HEK293 (cell line): ENCODE measurements around the gene FAM120A.

ENCODE experiments used
- CTCF ChIA-PET: fragments of 350-600 bp; formaldehyde crosslinking; extraction: SDS; loops from one replicate; lab custom pipeline; 2021; ENCODE audit warnings: antibody characterized with exemption; lab: Yijun Ruan, JAX
- POLR2A ChIA-PET: fragments of 300-600 bp; formaldehyde crosslinking; extraction: SDS; loops from one replicate; lab custom pipeline; 2020; ENCODE audit warnings: antibody characterized with exemption, inconsistent platforms; lab: Yijun Ruan, JAX
- H3K27ac ChIP-seq: fragments of 200-500 bp; sonication (Bioruptor generic); 2 replicates; pipeline ENCODE4 v1.5.1; 2014; ENCODE audit warnings: low read depth, low read length, control low read depth, inconsistent platforms; ENCODE audit errors: extremely low read depth
- H3K36me3 ChIP-seq, 2 experiments: fragments of 200-500 bp in 1 of 2; sonication (Bioruptor generic) in 1 of 2; 1 replicate in 1 of 2; 2 replicates in 1 of 2; pipeline ENCODE4 v1.5.1; 2014 to 2017; ENCODE audit warnings: inconsistent platforms in 2 of 2, low read length in 2 of 2; ENCODE audit not compliant: control insufficient read depth in 2 of 2, insufficient read depth in 1 of 2
- H3K4me1 ChIP-seq: fragments of 200-500 bp; sonication (Bioruptor generic); 2 replicates; pipeline ENCODE4 v1.5.1; 2014; ENCODE audit warnings: mild to moderate bottlenecking, low read length, inconsistent platforms; ENCODE audit not compliant: control insufficient read depth, insufficient read depth
- H3K4me3 ChIP-seq: 2 replicates; pipeline ENCODE4 v1.5.1; 2011; ENCODE audit warnings: low read depth, mild to moderate bottlenecking, control low read depth, low read length, moderate library complexity
- H3K9me3 ChIP-seq: fragments of 200-500 bp; sonication (Bioruptor generic); 2 replicates; pipeline ENCODE4 v1.5.1; 2014; ENCODE audit warnings: low read depth, low read length, inconsistent platforms; ENCODE audit not compliant: control insufficient read depth, insufficient read depth
- CTCF ChIP-seq: fragments of 450-650 bp; formaldehyde crosslinking; IDR thresholded peaks from 2 replicates; pipeline ENCODE4 v1.5.1; 2016; ENCODE audit warnings: missing biosample characterization, missing genetic modification characterization
- IKZF3 ChIP-seq: fragments of 450-650 bp; IDR thresholded peaks from 2 replicates; pipeline ENCODE4 v1.5.0; 2018; ENCODE audit warnings: missing biosample characterization, mild to moderate bottlenecking, missing genetic modification characterization, moderate library complexity
- KLF1 ChIP-seq: fragments of 450-650 bp; formaldehyde crosslinking; IDR thresholded peaks from 2 replicates; pipeline ENCODE4 v1.5.1; 2016; ENCODE audit warnings: missing biosample characterization, missing genetic modification characterization
- MZF1 ChIP-seq: fragments of 450-650 bp; formaldehyde crosslinking; IDR thresholded peaks from 2 replicates; pipeline ENCODE4 v1.5.1; 2017; ENCODE audit warnings: missing biosample characterization, missing genetic modification characterization, borderline replicate concordance
- SP2 ChIP-seq: fragments of 450-650 bp; formaldehyde crosslinking; IDR thresholded peaks from 2 replicates; pipeline ENCODE4 v1.5.1; 2016; ENCODE audit warnings: missing biosample characterization, missing genetic modification characterization
- ZBTB17 ChIP-seq: fragments of 450-650 bp; formaldehyde crosslinking; IDR thresholded peaks from 2 replicates; pipeline ENCODE4 v1.5.1; 2016; ENCODE audit warnings: missing biosample characterization, missing genetic modification characterization
- ZFHX2 ChIP-seq: fragments of 450-650 bp; formaldehyde crosslinking; conservative IDR thresholded peaks from 2 replicates; pipeline ENCODE4 v1.5.1; 2016; ENCODE audit warnings: missing biosample characterization, missing genetic modification characterization
- ZNF155 ChIP-seq: fragments of 450-650 bp; formaldehyde crosslinking; IDR thresholded peaks from 2 replicates; pipeline ENCODE4 v1.5.1; 2016; ENCODE audit warnings: missing biosample characterization, missing genetic modification characterization
- ZNF221 ChIP-seq: fragments of 450-650 bp; formaldehyde crosslinking; IDR thresholded peaks from 2 replicates; pipeline ENCODE4 v1.5.1; 2017; ENCODE audit warnings: missing biosample characterization, missing genetic modification characterization, borderline replicate concordance
- ZNF280C ChIP-seq: fragments of 450-650 bp; formaldehyde crosslinking; IDR thresholded peaks from 2 replicates; pipeline ENCODE4 v1.5.1; 2016; ENCODE audit warnings: missing biosample characterization, missing genetic modification characterization
- ZNF335 ChIP-seq: fragments of 450-650 bp; formaldehyde crosslinking; conservative IDR thresholded peaks from 2 replicates; pipeline ENCODE4 v1.5.1; 2016; ENCODE audit warnings: missing biosample characterization, missing genetic modification characterization
- ZNF610 ChIP-seq: fragments of 450-650 bp; formaldehyde crosslinking; IDR thresholded peaks from 2 replicates; pipeline ENCODE4 v1.5.1; 2016; ENCODE audit warnings: missing biosample characterization, missing genetic modification characterization, borderline replicate concordance
- TF ChIP-seq, protein P1 (sequence below): fragments of 450-650 bp; formaldehyde crosslinking; IDR thresholded peaks from 2 replicates; pipeline ENCODE4 v1.5.1; 2016; ENCODE audit warnings: missing biosample characterization, missing genetic modification characterization, borderline replicate concordance
- TF ChIP-seq, protein P2 (sequence below): fragments of 450-650 bp; formaldehyde crosslinking; IDR thresholded peaks from 2 replicates; pipeline ENCODE4 v1.5.1; 2016; ENCODE audit warnings: missing biosample characterization, missing genetic modification characterization, borderline replicate concordance
- TF ChIP-seq, protein P3 (sequence below): fragments of 450-650 bp; formaldehyde crosslinking; IDR thresholded peaks from 2 replicates; pipeline ENCODE4 v1.5.1; 2016; ENCODE audit warnings: missing biosample characterization, missing genetic modification characterization
- TF ChIP-seq, protein P4 (sequence below): fragments of 450-650 bp; formaldehyde crosslinking; IDR thresholded peaks from 2 replicates; pipeline ENCODE4 v1.5.1; 2016; ENCODE audit warnings: missing biosample characterization, missing genetic modification characterization

The FAM120A gene

DNA sequence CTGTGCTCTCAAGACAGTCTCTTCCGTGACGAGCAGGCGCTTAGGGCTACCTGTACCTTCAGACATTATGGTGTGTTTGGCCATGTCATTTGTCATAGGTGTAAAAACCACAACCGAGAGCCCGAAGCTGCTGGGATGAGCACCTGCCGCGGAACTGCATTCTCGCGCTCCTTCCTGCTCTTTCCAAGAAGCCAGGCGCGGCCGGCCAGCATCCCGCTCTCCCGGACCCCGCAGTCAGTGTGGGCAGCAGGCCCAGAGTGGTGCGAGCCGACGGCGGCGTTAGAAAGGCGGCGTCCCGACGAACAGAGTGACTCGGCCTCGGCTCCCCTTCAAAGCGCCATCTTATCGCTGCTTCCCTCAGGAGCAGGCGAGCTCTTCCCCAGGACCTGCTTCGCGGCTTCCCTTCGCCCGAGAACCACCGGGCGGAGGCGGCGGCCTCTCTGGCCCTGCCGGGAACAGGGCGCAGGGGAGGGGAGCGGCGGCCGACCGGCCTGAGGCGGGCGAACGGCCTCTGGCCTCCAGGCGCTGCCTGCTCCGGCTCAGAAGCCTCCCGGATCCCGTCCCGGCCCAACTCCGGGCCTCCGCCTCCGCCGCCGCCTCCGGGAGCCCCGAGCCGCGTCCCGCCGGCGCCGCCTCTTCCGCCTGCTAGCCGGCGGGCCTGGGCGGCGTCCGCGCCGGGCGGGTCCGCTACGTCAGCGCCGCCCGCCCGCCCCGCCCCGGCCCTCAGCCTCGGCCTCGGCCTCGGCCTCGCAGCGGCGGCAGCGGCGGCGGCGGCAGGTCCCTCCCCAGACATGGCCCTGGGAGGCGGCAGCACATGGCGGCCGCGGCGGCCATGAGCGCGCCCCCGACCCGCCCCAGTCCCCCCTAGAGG is at the start of gene FAM120A (continued):
- TF ChIP-seq, protein P1, sequence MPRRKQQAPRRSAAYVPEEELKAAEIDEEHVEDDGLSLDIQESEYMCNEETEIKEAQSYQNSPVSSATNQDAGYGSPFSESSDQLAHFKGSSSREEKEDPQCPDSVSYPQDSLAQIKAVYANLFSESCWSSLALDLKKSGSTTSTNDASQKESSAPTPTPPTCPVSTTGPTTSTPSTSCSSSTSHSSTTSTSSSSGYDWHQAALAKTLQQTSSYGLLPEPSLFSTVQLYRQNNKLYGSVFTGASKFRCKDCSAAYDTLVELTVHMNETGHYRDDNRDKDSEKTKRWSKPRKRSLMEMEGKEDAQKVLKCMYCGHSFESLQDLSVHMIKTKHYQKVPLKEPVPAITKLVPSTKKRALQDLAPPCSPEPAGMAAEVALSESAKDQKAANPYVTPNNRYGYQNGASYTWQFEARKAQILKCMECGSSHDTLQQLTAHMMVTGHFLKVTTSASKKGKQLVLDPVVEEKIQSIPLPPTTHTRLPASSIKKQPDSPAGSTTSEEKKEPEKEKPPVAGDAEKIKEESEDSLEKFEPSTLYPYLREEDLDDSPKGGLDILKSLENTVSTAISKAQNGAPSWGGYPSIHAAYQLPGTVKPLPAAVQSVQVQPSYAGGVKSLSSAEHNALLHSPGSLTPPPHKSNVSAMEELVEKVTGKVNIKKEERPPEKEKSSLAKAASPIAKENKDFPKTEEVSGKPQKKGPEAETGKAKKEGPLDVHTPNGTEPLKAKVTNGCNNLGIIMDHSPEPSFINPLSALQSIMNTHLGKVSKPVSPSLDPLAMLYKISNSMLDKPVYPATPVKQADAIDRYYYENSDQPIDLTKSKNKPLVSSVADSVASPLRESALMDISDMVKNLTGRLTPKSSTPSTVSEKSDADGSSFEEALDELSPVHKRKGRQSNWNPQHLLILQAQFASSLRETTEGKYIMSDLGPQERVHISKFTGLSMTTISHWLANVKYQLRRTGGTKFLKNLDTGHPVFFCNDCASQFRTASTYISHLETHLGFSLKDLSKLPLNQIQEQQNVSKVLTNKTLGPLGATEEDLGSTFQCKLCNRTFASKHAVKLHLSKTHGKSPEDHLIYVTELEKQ: no peak
- TF ChIP-seq KLF1 (tag by site-specific recombination): no peak
- no peak for TF ChIP-seq ZNF610 (tag by site-specific recombination)
- TF ChIP-seq ZBTB17: peak; percentile 43
- TF ChIP-seq, protein P2, sequence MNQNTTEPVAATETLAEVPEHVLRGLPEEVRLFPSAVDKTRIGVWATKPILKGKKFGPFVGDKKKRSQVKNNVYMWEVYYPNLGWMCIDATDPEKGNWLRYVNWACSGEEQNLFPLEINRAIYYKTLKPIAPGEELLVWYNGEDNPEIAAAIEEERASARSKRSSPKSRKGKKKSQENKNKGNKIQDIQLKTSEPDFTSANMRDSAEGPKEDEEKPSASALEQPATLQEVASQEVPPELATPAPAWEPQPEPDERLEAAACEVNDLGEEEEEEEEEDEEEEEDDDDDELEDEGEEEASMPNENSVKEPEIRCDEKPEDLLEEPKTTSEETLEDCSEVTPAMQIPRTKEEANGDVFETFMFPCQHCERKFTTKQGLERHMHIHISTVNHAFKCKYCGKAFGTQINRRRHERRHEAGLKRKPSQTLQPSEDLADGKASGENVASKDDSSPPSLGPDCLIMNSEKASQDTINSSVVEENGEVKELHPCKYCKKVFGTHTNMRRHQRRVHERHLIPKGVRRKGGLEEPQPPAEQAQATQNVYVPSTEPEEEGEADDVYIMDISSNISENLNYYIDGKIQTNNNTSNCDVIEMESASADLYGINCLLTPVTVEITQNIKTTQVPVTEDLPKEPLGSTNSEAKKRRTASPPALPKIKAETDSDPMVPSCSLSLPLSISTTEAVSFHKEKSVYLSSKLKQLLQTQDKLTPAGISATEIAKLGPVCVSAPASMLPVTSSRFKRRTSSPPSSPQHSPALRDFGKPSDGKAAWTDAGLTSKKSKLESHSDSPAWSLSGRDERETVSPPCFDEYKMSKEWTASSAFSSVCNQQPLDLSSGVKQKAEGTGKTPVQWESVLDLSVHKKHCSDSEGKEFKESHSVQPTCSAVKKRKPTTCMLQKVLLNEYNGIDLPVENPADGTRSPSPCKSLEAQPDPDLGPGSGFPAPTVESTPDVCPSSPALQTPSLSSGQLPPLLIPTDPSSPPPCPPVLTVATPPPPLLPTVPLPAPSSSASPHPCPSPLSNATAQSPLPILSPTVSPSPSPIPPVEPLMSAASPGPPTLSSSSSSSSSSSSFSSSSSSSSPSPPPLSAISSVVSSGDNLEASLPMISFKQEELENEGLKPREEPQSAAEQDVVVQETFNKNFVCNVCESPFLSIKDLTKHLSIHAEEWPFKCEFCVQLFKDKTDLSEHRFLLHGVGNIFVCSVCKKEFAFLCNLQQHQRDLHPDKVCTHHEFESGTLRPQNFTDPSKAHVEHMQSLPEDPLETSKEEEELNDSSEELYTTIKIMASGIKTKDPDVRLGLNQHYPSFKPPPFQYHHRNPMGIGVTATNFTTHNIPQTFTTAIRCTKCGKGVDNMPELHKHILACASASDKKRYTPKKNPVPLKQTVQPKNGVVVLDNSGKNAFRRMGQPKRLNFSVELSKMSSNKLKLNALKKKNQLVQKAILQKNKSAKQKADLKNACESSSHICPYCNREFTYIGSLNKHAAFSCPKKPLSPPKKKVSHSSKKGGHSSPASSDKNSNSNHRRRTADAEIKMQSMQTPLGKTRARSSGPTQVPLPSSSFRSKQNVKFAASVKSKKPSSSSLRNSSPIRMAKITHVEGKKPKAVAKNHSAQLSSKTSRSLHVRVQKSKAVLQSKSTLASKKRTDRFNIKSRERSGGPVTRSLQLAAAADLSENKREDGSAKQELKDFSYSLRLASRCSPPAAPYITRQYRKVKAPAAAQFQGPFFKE (tag by site-specific recombination): no peak
- peak; percentile 66 for TF ChIP-seq IKZF3 (tag by site-specific recombination)
- TF ChIP-seq ZFHX2 (tag by site-specific recombination): peak; percentile 33; the same call in 1 of the 2 replicates
- TF ChIP-seq, protein P3, sequence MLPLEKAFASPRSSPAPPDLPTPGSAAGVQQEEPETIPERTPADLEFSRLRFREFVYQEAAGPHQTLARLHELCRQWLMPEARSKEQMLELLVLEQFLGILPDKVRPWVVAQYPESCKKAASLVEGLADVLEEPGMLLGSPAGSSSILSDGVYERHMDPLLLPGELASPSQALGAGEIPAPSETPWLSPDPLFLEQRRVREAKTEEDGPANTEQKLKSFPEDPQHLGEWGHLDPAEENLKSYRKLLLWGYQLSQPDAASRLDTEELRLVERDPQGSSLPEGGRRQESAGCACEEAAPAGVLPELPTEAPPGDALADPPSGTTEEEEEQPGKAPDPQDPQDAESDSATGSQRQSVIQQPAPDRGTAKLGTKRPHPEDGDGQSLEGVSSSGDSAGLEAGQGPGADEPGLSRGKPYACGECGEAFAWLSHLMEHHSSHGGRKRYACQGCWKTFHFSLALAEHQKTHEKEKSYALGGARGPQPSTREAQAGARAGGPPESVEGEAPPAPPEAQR: no peak
- TF ChIP-seq ZNF335 (tag by site-specific recombination): peak; percentile 75

GRCh38 chr9:93406371-93406770 is 45.1 kb upstream of the FAM120A start:
- Histone ChIP-seq H3K9me3 (no peaks in the 10 kb centered on the region), H3K36me3 (no peaks in the 10 kb centered on the region), H3K4me1 (no peaks in the 10 kb centered on the region), H3K4me3 (no peak overlapping the region), H3K27ac (no peak overlapping the region)
- ChIA-PET CTCF (interaction anchor here (0.5 to 0.7 kb wide), 2 partner anchors 144 to 300 kb away, joined by 3 read pairs; no protein-coding TSS in a partner anchor), POLR2A (no interaction called here)
- TF ChIP-seq ZNF221: no peak
- TF ChIP-seq CTCF (tag by site-specific recombination): no peak
- no peak for TF ChIP-seq ZNF155 (tag by site-specific recombination)
- TF ChIP-seq, protein P4, sequence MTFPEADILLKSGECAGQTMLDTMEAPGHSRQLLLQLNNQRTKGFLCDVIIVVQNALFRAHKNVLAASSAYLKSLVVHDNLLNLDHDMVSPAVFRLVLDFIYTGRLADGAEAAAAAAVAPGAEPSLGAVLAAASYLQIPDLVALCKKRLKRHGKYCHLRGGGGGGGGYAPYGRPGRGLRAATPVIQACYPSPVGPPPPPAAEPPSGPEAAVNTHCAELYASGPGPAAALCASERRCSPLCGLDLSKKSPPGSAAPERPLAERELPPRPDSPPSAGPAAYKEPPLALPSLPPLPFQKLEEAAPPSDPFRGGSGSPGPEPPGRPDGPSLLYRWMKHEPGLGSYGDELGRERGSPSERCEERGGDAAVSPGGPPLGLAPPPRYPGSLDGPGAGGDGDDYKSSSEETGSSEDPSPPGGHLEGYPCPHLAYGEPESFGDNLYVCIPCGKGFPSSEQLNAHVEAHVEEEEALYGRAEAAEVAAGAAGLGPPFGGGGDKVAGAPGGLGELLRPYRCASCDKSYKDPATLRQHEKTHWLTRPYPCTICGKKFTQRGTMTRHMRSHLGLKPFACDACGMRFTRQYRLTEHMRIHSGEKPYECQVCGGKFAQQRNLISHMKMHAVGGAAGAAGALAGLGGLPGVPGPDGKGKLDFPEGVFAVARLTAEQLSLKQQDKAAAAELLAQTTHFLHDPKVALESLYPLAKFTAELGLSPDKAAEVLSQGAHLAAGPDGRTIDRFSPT (tag by site-specific recombination): no peak
- no peak for TF ChIP-seq MZF1 (tag by site-specific recombination)
- no peak for TF ChIP-seq SP2
- no peak for TF ChIP-seq ZNF280C (tag by site-specific recombination)
